ENCODE measurements around the gene KDSR.

DNA sequence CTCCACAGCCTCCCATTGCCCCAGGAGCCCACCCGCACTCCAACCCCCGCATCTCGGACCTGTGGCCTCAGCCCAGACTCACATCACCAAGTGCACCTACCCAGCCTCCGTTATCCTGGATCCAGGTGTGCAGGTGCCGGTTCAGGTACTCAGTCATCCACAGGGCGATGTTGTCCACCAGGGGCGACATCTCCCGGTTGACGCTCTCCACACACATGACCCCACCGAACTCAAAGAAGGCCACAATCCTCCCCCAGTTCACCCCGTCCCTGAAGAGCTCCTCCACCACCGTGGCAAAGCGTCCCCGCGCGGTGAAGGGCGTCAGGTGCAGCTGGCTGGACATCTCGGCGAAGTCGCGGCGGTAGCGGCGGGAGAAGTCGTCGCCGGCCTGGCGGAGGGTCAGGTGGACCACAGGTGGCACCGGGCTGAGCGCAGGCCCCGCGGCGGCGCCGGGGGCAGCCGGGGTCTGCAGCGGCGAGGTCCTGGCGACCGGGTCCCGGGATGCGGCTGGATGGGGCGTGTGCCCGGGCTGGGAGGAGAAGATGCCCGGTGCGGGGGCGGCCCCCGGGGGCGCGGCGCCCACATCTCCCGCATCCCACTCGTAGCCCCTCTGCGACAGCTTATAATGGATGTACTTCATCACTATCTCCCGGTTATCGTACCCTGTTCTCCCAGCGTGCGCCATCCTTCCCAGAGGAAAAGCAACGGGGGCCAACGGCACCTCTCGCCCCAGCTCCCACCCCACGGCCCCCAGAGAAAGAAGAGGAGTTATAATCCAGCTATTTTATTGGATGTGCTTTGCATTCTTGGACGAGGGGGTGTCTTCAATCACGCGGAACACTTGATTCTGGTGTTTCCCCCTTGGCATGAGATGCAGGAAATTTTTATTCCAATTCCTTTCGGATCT is 48.8 kb downstream of the KDSR start:
- TF ChIP-seq EZH2 (IDR thresholded peaks at IDR 0.05; ENCODE audit: insufficient read depth, poor library complexity, severe bottlenecking) (no peak), EZH2phosphoT487 (IDR thresholded peaks at IDR 0.05; ENCODE audit: insufficient read depth, low read depth) (no peak)
